GM23338 (cell line): ENCODE measurements around the gene GRIFIN. TPM values are rescaled to one million over a fixed set of nuclear protein-coding genes. Genes with fewer than 3 reads are reported as not detected.

Experiments
- ATAC-seq: fragments of 200-7000 bp; cut with Tn5 transposase; 3 replicates; pipeline ENCODE4 v1.9.1; 2020
- DNase-seq: peaks from one replicate; pipeline ENCODE4 v3.0.0-alpha.2; 2015; ENCODE audit warnings: low spot score
- H2AFZ ChIP-seq: fragments of 200-600 bp; sonication (generic); 2 replicates; pipeline ENCODE4 v1.8.0; 2016; ENCODE audit warnings: antibody characterized with exemption, mild to moderate bottlenecking, moderate library complexity
- H3F3A ChIP-seq: fragments of 200-600 bp; sonication (generic); replicated peaks from 2 replicates; pipeline ENCODE4 v1.8.0; 2017; ENCODE audit warnings: antibody characterized with exemption, mixed run types, low read depth
- H3K27ac ChIP-seq: fragments of 200-600 bp; sonication (generic); 2 replicates; pipeline ENCODE4 v1.6.1; 2016; ENCODE audit warnings: low read depth
- H3K27me3 ChIP-seq: fragments of 200-600 bp; sonication (generic); 2 replicates; pipeline ENCODE4 v1.8.0; 2016; ENCODE audit warnings: mild to moderate bottlenecking, mixed run types, moderate library complexity; ENCODE audit not compliant: insufficient read depth
- H3K36me3 ChIP-seq: fragments of 200-600 bp; sonication (generic); 2 replicates; pipeline ENCODE4 v1.8.0; 2016; ENCODE audit warnings: mild to moderate bottlenecking; ENCODE audit not compliant: insufficient read depth
- H3K4me1 ChIP-seq: fragments of 200-600 bp; sonication (generic); 2 replicates; pipeline ENCODE4 v1.8.0; 2016; ENCODE audit warnings: mild to moderate bottlenecking, moderate library complexity; ENCODE audit not compliant: insufficient read depth
- H3K4me2 ChIP-seq: fragments of 200-600 bp; sonication (generic); 2 replicates; pipeline ENCODE4 v1.7.1; 2017; ENCODE audit warnings: mixed run types
- H3K4me3 ChIP-seq: fragments of 200-600 bp; sonication (generic); 2 replicates; pipeline ENCODE4 v1.6.1; 2016; ENCODE audit warnings: mixed run types
- H3K79me2 ChIP-seq: fragments of 200-600 bp; sonication (generic); replicated peaks from 2 replicates; pipeline ENCODE4 v1.8.0; 2017; ENCODE audit warnings: mild to moderate bottlenecking; ENCODE audit not compliant: insufficient read depth
- H3K9me2 ChIP-seq: fragments of 200-600 bp; sonication (generic); 2 replicates; pipeline ENCODE4 v1.8.0; 2017; ENCODE audit not compliant: insufficient read depth
- H4K20me1 ChIP-seq: fragments of 200-600 bp; sonication (generic); replicated peaks from 2 replicates; pipeline ENCODE4 v1.8.0; 2017; ENCODE audit warnings: mild to moderate bottlenecking; ENCODE audit not compliant: insufficient read depth
- H3K27ac Mint-ChIP-seq: 2 replicates; pipeline ENCODE4 v1.8.0; 2020; ENCODE audit warnings: inconsistent platforms, mild to moderate bottlenecking, moderate library complexity, mixed read lengths
- H3K27me3 Mint-ChIP-seq: 3 replicates; pipeline ENCODE4 v1.8.0; 2022; ENCODE audit warnings: low read depth, mild to moderate bottlenecking, moderate library complexity, mixed read lengths, inconsistent platforms; ENCODE audit not compliant: insufficient read depth, poor library complexity
- H3K36me3 Mint-ChIP-seq: 3 replicates; pipeline ENCODE4 v1.8.0; 2021; ENCODE audit warnings: low read depth, mild to moderate bottlenecking, inconsistent platforms, moderate library complexity, mixed read lengths
- H3K4me1 Mint-ChIP-seq: 3 replicates; pipeline ENCODE4 v1.8.0; 2020; ENCODE audit warnings: mild to moderate bottlenecking, inconsistent platforms, mixed read lengths
- H3K4me3 Mint-ChIP-seq: 3 replicates; pipeline ENCODE4 v1.8.0; 2021; ENCODE audit warnings: moderate library complexity, mild to moderate bottlenecking, inconsistent platforms, mixed read lengths
- H3K9me3 Mint-ChIP-seq: 3 replicates; pipeline ENCODE4 v1.8.0; 2020; ENCODE audit warnings: moderate library complexity, mild to moderate bottlenecking, inconsistent platforms, mixed read lengths
- CREB1 ChIP-seq: fragments of 250-450 bp; sonication (Bioruptor Pico); IDR thresholded peaks from 2 replicates; pipeline ENCODE4 v1.5.0; 2020; ENCODE audit warnings: low read depth, mild to moderate bottlenecking, moderate library complexity
- EZH2 ChIP-seq: fragments of 200-600 bp; sonication (generic); IDR thresholded peaks from one replicate; pipeline ENCODE4 v1.8.0; 2017; ENCODE audit warnings: antibody characterized with exemption, mild to moderate bottlenecking, low read depth; ENCODE audit not compliant: unreplicated experiment
- EZH2phosphoT487 ChIP-seq: fragments of 200-600 bp; sonication (generic); IDR thresholded peaks from one replicate; pipeline ENCODE4 v1.8.1; 2018; ENCODE audit warnings: antibody characterized with exemption; ENCODE audit not compliant: unreplicated experiment
- JUNB ChIP-seq: IDR thresholded peaks from one replicate; pipeline ENCODE4 v1.6.1; 2016; ENCODE audit warnings: antibody characterized with exemption; ENCODE audit not compliant: unreplicated experiment
- NANOG ChIP-seq: IDR thresholded peaks from 2 replicates; pipeline ENCODE4 v1.6.1; 2016; ENCODE audit warnings: antibody characterized with exemption, borderline replicate concordance
- POLR2AphosphoS5 ChIP-seq: IDR thresholded peaks from 2 replicates; pipeline ENCODE4 v1.6.1; 2016; ENCODE audit warnings: antibody characterized with exemption, low read depth
- STAT1 ChIP-seq: IDR thresholded peaks from one replicate; pipeline ENCODE4 v1.6.1; 2016; ENCODE audit warnings: antibody characterized with exemption; ENCODE audit not compliant: unreplicated experiment
- ZNF114 ChIP-seq: fragments of 250-450 bp; sonication (Bioruptor Pico); IDR thresholded peaks from 2 replicates; pipeline ENCODE4 v1.5.0; 2020; ENCODE audit warnings: mild to moderate bottlenecking, moderate library complexity
- ZNF331 ChIP-seq: fragments of 250-450 bp; sonication (Bioruptor Pico); IDR thresholded peaks from 2 replicates; pipeline ENCODE4 v1.5.0; 2020; ENCODE audit warnings: low read depth, mild to moderate bottlenecking, moderate library complexity
- polyA plus RNA-seq: library from polyadenylated mRNA; unstranded; fragments of >200 nt; fragmentation: Nextera tagmentation; extraction: Ambion mirVana; gene quantifications from 2 replicates; pipeline ENCODE4 v1.2.1, GENCODE V29; 2016
- total RNA-seq: library from RNA; depleted of rRNA; stranded (reverse); fragments of >200 nt; shearing (Covaris generic); gene quantifications from 2 replicates; pipeline ENCODE4 v1.2.3, GENCODE V29; 2014
- TF ChIP-seq, protein P1 (sequence below), 2 experiments: fragments of 200-600 bp in 1 of 2; sonication (generic) in 1 of 2; conservative IDR thresholded peaks; 2 replicates each; pipeline versions ENCODE4 v1.5.1 to v1.6.1; 2016 to 2017; ENCODE audit warnings: antibody characterized with exemption in 2 of 2, low read depth in 2 of 2, mild to moderate bottlenecking in 2 of 2, moderate library complexity in 1 of 2
- TF ChIP-seq, protein P2 (sequence below): fragments of 250-450 bp; sonication (Bioruptor Pico); IDR thresholded peaks from 2 replicates; pipeline ENCODE4 v1.5.0; 2020; ENCODE audit warnings: mild to moderate bottlenecking, moderate library complexity
- TF ChIP-seq, protein P3 (sequence below): IDR thresholded peaks from one replicate; pipeline ENCODE4 v1.6.1; 2018; ENCODE audit warnings: antibody characterized with exemption; ENCODE audit not compliant: unreplicated experiment
- TF ChIP-seq, protein P4 (sequence below): IDR thresholded peaks from 2 replicates; pipeline ENCODE4 v1.6.1; 2016; ENCODE audit warnings: antibody characterized with exemption

GRIFIN gene
- total and polyA plus RNA-seq, 2 experiments from 2014 or later, result not detected

- Mint-ChIP-seq H3K9me3 (no peaks in the 10 kb centered on the region), H3K36me3 (no peaks in the 10 kb centered on the region; the same call in 2 of the 3 replicates), H3K4me3 (no peak overlapping the region), H3K4me1 (peaks cover 44% of the 10 kb centered on the region), H3K27me3 (peaks cover 21% of the 10 kb centered on the region), H3K27ac (no peak overlapping the region)
- no peaks in the 10 kb centered on the region for H3K9me2 ChIP-seq
- no peak overlapping the region for H3K27ac ChIP-seq
- no peaks in the 10 kb centered on the region for H3F3A ChIP-seq
- no peaks in the 10 kb centered on the region for H3K79me2 ChIP-seq
- TF ChIP-seq NANOG, result no peak
- TF ChIP-seq, protein P1, sequence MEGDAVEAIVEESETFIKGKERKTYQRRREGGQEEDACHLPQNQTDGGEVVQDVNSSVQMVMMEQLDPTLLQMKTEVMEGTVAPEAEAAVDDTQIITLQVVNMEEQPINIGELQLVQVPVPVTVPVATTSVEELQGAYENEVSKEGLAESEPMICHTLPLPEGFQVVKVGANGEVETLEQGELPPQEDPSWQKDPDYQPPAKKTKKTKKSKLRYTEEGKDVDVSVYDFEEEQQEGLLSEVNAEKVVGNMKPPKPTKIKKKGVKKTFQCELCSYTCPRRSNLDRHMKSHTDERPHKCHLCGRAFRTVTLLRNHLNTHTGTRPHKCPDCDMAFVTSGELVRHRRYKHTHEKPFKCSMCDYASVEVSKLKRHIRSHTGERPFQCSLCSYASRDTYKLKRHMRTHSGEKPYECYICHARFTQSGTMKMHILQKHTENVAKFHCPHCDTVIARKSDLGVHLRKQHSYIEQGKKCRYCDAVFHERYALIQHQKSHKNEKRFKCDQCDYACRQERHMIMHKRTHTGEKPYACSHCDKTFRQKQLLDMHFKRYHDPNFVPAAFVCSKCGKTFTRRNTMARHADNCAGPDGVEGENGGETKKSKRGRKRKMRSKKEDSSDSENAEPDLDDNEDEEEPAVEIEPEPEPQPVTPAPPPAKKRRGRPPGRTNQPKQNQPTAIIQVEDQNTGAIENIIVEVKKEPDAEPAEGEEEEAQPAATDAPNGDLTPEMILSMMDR (conservative IDR thresholded peaks at IDR 0.05; ENCODE audit: low read depth in 2 of 2), result no peak
- no peak for TF ChIP-seq ZNF114
- TF ChIP-seq, protein P2, sequence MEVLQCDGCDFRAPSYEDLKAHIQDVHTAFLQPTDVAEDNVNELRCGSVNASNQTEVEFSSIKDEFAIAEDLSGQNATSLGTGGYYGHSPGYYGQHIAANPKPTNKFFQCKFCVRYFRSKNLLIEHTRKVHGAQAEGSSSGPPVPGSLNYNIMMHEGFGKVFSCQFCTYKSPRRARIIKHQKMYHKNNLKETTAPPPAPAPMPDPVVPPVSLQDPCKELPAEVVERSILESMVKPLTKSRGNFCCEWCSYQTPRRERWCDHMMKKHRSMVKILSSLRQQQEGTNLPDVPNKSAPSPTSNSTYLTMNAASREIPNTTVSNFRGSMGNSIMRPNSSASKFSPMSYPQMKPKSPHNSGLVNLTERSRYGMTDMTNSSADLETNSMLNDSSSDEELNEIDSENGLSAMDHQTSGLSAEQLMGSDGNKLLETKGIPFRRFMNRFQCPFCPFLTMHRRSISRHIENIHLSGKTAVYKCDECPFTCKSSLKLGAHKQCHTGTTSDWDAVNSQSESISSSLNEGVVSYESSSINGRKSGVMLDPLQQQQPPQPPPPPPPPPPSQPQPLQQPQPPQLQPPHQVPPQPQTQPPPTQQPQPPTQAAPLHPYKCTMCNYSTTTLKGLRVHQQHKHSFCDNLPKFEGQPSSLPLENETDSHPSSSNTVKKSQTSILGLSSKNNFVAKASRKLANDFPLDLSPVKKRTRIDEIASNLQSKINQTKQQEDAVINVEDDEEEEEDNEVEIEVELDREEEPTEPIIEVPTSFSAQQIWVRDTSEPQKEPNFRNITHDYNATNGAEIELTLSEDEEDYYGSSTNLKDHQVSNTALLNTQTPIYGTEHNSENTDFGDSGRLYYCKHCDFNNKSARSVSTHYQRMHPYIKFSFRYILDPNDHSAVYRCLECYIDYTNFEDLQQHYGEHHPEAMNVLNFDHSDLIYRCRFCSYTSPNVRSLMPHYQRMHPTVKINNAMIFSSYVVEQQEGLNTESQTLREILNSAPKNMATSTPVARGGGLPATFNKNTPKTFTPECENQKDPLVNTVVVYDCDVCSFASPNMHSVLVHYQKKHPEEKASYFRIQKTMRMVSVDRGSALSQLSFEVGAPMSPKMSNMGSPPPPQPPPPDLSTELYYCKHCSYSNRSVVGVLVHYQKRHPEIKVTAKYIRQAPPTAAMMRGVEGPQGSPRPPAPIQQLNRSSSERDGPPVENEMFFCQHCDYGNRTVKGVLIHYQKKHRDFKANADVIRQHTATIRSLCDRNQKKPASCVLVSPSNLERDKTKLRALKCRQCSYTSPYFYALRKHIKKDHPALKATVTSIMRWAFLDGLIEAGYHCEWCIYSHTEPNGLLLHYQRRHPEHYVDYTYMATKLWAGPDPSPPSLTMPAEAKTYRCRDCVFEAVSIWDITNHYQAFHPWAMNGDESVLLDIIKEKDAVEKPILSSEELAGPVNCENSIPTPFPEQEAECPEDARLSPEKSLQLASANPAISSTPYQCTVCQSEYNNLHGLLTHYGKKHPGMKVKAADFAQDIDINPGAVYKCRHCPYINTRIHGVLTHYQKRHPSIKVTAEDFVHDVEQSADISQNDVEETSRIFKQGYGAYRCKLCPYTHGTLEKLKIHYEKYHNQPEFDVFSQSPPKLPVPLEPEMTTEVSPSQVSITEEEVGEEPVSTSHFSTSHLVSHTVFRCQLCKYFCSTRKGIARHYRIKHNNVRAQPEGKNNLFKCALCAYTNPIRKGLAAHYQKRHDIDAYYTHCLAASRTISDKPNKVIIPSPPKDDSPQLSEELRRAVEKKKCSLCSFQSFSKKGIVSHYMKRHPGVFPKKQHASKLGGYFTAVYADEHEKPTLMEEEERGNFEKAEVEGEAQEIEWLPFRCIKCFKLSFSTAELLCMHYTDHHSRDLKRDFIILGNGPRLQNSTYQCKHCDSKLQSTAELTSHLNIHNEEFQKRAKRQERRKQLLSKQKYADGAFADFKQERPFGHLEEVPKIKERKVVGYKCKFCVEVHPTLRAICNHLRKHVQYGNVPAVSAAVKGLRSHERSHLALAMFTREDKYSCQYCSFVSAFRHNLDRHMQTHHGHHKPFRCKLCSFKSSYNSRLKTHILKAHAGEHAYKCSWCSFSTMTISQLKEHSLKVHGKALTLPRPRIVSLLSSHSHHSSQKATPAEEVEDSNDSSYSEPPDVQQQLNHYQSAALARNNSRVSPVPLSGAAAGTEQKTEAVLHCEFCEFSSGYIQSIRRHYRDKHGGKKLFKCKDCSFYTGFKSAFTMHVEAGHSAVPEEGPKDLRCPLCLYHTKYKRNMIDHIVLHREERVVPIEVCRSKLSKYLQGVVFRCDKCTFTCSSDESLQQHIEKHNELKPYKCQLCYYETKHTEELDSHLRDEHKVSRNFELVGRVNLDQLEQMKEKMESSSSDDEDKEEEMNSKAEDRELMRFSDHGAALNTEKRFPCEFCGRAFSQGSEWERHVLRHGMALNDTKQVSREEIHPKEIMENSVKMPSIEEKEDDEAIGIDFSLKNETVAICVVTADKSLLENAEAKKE (CRISPR knock-in tag), result no peak
- TF ChIP-seq ZNF331, result no peak
- TF ChIP-seq EZH2, result no peak
- TF ChIP-seq, protein P3, sequence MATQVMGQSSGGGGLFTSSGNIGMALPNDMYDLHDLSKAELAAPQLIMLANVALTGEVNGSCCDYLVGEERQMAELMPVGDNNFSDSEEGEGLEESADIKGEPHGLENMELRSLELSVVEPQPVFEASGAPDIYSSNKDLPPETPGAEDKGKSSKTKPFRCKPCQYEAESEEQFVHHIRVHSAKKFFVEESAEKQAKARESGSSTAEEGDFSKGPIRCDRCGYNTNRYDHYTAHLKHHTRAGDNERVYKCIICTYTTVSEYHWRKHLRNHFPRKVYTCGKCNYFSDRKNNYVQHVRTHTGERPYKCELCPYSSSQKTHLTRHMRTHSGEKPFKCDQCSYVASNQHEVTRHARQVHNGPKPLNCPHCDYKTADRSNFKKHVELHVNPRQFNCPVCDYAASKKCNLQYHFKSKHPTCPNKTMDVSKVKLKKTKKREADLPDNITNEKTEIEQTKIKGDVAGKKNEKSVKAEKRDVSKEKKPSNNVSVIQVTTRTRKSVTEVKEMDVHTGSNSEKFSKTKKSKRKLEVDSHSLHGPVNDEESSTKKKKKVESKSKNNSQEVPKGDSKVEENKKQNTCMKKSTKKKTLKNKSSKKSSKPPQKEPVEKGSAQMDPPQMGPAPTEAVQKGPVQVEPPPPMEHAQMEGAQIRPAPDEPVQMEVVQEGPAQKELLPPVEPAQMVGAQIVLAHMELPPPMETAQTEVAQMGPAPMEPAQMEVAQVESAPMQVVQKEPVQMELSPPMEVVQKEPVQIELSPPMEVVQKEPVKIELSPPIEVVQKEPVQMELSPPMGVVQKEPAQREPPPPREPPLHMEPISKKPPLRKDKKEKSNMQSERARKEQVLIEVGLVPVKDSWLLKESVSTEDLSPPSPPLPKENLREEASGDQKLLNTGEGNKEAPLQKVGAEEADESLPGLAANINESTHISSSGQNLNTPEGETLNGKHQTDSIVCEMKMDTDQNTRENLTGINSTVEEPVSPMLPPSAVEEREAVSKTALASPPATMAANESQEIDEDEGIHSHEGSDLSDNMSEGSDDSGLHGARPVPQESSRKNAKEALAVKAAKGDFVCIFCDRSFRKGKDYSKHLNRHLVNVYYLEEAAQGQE, result no peak
- no peak for TF ChIP-seq CREB1 (CRISPR knock-in tag)
- no peak for TF ChIP-seq POLR2AphosphoS5
- TF ChIP-seq STAT1, result no peak
- TF ChIP-seq EZH2phosphoT487, result no peak
- TF ChIP-seq, protein P4, sequence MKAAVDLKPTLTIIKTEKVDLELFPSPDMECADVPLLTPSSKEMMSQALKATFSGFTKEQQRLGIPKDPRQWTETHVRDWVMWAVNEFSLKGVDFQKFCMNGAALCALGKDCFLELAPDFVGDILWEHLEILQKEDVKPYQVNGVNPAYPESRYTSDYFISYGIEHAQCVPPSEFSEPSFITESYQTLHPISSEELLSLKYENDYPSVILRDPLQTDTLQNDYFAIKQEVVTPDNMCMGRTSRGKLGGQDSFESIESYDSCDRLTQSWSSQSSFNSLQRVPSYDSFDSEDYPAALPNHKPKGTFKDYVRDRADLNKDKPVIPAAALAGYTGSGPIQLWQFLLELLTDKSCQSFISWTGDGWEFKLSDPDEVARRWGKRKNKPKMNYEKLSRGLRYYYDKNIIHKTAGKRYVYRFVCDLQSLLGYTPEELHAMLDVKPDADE, result no peak
- no peak for TF ChIP-seq JUNB
- DNase-seq (no peak), ATAC-seq (no peak)
- no peaks in the 10 kb centered on the region for H4K20me1 ChIP-seq
- H3K4me1 ChIP-seq, result peaks cover 13% of the 10 kb centered on the region; the same call in 1 of the 2 replicates
- H3K27me3 ChIP-seq, result no peaks in the 10 kb centered on the region
- H3K4me2 ChIP-seq, result no peak overlapping the region
- no peaks in the 10 kb centered on the region for H3K36me3 ChIP-seq
- no peak overlapping the region for H3K4me3 ChIP-seq
- no peak overlapping the region for H2AFZ ChIP-seq
These were observed 22.5 kb upstream of the GRIFIN start for GRCh38 chr7:2498708-2499107.
